ENCODE data around the gene NUMB. TPM values are rescaled to one million over a fixed set of nuclear protein-coding genes. Genes with fewer than 3 reads are reported as not detected.

NUMB gene
- total RNA-seq, 1 experiment from 2014 or later, result 75.2 TPM

GRCh38 chr14:73457041-73457923 lies 1.1 kb downstream of the NUMB start:
- peak overlapping the region; percentile 85 for H3K4me3 Mint-ChIP-seq (ENCODE audit: low read depth, unreplicated experiment)
- DNase-seq, result peak; percentile 32
- H3K27ac Mint-ChIP-seq (ENCODE audit: unreplicated experiment), result peak overlapping the region; percentile 99
- H3K27me3 Mint-ChIP-seq (ENCODE audit: unreplicated experiment), result no peaks in the 10 kb centered on the region
- H3K4me1 Mint-ChIP-seq (ENCODE audit: low read depth, unreplicated experiment), result peaks cover 40% of the 10 kb centered on the region
- no peaks in the 10 kb centered on the region for H3K9me3 Mint-ChIP-seq (ENCODE audit: low read depth, unreplicated experiment)
- peaks cover 26% of the 10 kb centered on the region for H3K36me3 Mint-ChIP-seq (ENCODE audit: insufficient read depth, unreplicated experiment)
- intact Hi-C loops (cut with micrococcal nuclease; ENCODE audit: unreplicated experiment), result no loop called here
- CTCF ChIA-PET, result interaction anchor here (0.6 to 3.8 kb wide), 2 partner anchors 14 to 162 kb away, joined by 3 to 24 read pairs; no protein-coding TSS in a partner anchor
- no TSS peak for BruUV-seq (replicated peaks)
- TF ChIP-seq, protein P1, sequence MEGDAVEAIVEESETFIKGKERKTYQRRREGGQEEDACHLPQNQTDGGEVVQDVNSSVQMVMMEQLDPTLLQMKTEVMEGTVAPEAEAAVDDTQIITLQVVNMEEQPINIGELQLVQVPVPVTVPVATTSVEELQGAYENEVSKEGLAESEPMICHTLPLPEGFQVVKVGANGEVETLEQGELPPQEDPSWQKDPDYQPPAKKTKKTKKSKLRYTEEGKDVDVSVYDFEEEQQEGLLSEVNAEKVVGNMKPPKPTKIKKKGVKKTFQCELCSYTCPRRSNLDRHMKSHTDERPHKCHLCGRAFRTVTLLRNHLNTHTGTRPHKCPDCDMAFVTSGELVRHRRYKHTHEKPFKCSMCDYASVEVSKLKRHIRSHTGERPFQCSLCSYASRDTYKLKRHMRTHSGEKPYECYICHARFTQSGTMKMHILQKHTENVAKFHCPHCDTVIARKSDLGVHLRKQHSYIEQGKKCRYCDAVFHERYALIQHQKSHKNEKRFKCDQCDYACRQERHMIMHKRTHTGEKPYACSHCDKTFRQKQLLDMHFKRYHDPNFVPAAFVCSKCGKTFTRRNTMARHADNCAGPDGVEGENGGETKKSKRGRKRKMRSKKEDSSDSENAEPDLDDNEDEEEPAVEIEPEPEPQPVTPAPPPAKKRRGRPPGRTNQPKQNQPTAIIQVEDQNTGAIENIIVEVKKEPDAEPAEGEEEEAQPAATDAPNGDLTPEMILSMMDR (IDR thresholded peaks at IDR 0.05; ENCODE audit: unreplicated experiment), result no peak

- CTCF ChIA-PET, result interaction anchor here (0.7 to 1.7 kb wide), 2 partner anchors 88 to 160 kb away, joined by 3 to 5 read pairs; no protein-coding TSS in a partner anchor
- H3K36me3 Mint-ChIP-seq (ENCODE audit: insufficient read depth, unreplicated experiment), result peaks cover 23% of the 10 kb centered on the region
- H3K4me1 Mint-ChIP-seq (ENCODE audit: low read depth, unreplicated experiment), result peaks cover 20% of the 10 kb centered on the region
- intact Hi-C loops (cut with micrococcal nuclease; ENCODE audit: unreplicated experiment), result no loop called here
- H3K27me3 Mint-ChIP-seq (ENCODE audit: unreplicated experiment), result no peaks in the 10 kb centered on the region
- no peaks in the 10 kb centered on the region for H3K9me3 Mint-ChIP-seq (ENCODE audit: low read depth, unreplicated experiment)
- H3K4me3 Mint-ChIP-seq (ENCODE audit: low read depth, unreplicated experiment), result peak overlapping the region; percentile 85
- peak overlapping the region; percentile 79 for H3K27ac Mint-ChIP-seq (ENCODE audit: unreplicated experiment)
- TF ChIP-seq, protein P1 (IDR thresholded peaks at IDR 0.05; ENCODE audit: unreplicated experiment), result no peak
- no peak for DNase-seq
- BruUV-seq (replicated peaks), result no TSS peak
Measured at GRCh38 chr14:73455294-73455693, 3.1 kb downstream of the NUMB start.

- H3K27ac Mint-ChIP-seq (ENCODE audit: unreplicated experiment), result no peak overlapping the region
- H3K9me3 Mint-ChIP-seq (ENCODE audit: low read depth, unreplicated experiment), result no peaks in the 10 kb centered on the region
- no peaks in the 10 kb centered on the region for H3K27me3 Mint-ChIP-seq (ENCODE audit: unreplicated experiment)
- H3K4me3 Mint-ChIP-seq (ENCODE audit: low read depth, unreplicated experiment), result no peak overlapping the region
- TF ChIP-seq, protein P1 (IDR thresholded peaks at IDR 0.05; ENCODE audit: unreplicated experiment), result no peak
- CTCF ChIA-PET, result no interaction called here
- peaks cover 10% of the 10 kb centered on the region for H3K36me3 Mint-ChIP-seq (ENCODE audit: insufficient read depth, unreplicated experiment)
- H3K4me1 Mint-ChIP-seq (ENCODE audit: low read depth, unreplicated experiment), result peaks cover 8% of the 10 kb centered on the region
- no peak for DNase-seq
- BruUV-seq (replicated peaks), result no TSS peak
- intact Hi-C loops (cut with micrococcal nuclease; ENCODE audit: unreplicated experiment), result no loop called here
Measured at GRCh38 chr14:73452341-73453186, 5.8 kb downstream of the NUMB start.

DNA sequence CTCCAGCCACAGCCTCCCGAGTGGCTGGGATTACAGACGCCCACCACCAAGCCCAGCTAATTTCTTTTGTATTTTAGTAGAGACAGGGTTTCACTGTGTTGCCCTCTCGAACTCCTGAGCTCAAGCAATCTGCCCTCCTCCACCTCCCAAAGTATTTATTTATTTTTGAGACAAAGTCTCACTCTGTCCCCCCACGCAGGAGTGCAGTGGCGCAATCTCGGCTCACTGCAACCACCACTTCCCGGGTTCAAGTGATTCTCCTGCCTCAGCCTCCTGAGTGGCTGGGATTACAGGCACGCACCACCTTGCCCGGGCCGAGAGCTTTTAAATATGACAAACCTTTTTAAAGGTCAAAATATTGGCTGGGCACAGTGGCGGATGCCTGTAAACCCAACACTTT lies 14.6 kb downstream of the NUMB start:
- H3K27ac Mint-ChIP-seq (ENCODE audit: unreplicated experiment), result no peak overlapping the region
- BruUV-seq (replicated peaks), result no TSS peak
- TF ChIP-seq, protein P1 (IDR thresholded peaks at IDR 0.05; ENCODE audit: unreplicated experiment), result no peak
- CTCF ChIA-PET, result interaction anchor here (0.7 kb wide), 2 partner anchors 14 to 469 kb away, joined by 3 read pairs; no protein-coding TSS in a partner anchor
- no peak overlapping the region for H3K4me3 Mint-ChIP-seq (ENCODE audit: low read depth, unreplicated experiment)
- H3K9me3 Mint-ChIP-seq (ENCODE audit: low read depth, unreplicated experiment), result no peaks in the 10 kb centered on the region
- peaks cover 4% of the 10 kb centered on the region for H3K36me3 Mint-ChIP-seq (ENCODE audit: insufficient read depth, unreplicated experiment)
- no peak for DNase-seq
- no peaks in the 10 kb centered on the region for H3K27me3 Mint-ChIP-seq (ENCODE audit: unreplicated experiment)
- H3K4me1 Mint-ChIP-seq (ENCODE audit: low read depth, unreplicated experiment), result no peaks in the 10 kb centered on the region
- intact Hi-C loops (cut with micrococcal nuclease; ENCODE audit: unreplicated experiment), result no loop called here

All from Calu3 (cell line).